ENCODE data around the gene GPC6.

GPC6 gene

GRCh38 chr13:93951108-93951507, 724.5 kb downstream of the GPC6 start:
- no peak for DNase-seq

- DNase-seq: no peak
Measured at GRCh38 chr13:93951951-93952350, 725.3 kb downstream of the GPC6 start.

GRCh38 chr13:93953841-93954240, 727.2 kb downstream of the GPC6 start:
- DNase-seq: no peak

- no peak for DNase-seq
Measured at GRCh38 chr13:93955904-93956303, 729.3 kb downstream of the GPC6 start.

GRCh38 chr13:93956426-93956825, 729.8 kb downstream of the GPC6 start:
- no peak for DNase-seq

GRCh38 chr13:93957371-93957770, 730.8 kb downstream of the GPC6 start:
- DNase-seq: no peak

GRCh38 chr13:93959796-93960533, 733.4 kb downstream of the GPC6 start:
- DNase-seq: no peak

GRCh38 chr13:93963266-93964145, 736.9 kb downstream of the GPC6 start:
- no peak for DNase-seq

GRCh38 chr13:93964146-93964512, 737.5 kb downstream of the GPC6 start:
- no peak for DNase-seq

- DNase-seq: no peak
Measured at GRCh38 chr13:93965587-93965986, 739.0 kb downstream of the GPC6 start.

- DNase-seq: no peak
Measured at GRCh38 chr13:93966267-93966936, 739.8 kb downstream of the GPC6 start.

- DNase-seq: no peak
Measured at GRCh38 chr13:93967286-93967685, 740.7 kb downstream of the GPC6 start.

- DNase-seq: no peak
Measured at GRCh38 chr13:93975242-93975641, 748.6 kb downstream of the GPC6 start.

- no peak for DNase-seq
Measured at GRCh38 chr13:93976528-93976927, 749.9 kb downstream of the GPC6 start.

GRCh38 chr13:93977986-93978385, 751.4 kb downstream of the GPC6 start:
- DNase-seq: no peak

GRCh38 chr13:93981426-93981977, 754.9 kb downstream of the GPC6 start:
- DNase-seq: no peak

GRCh38 chr13:93982179-93982918, 755.7 kb downstream of the GPC6 start:
- DNase-seq: no peak

- DNase-seq: no peak
Measured at GRCh38 chr13:93984052-93984451, 757.4 kb downstream of the GPC6 start.

- DNase-seq: no peak
Measured at GRCh38 chr13:93984876-93985275, 758.3 kb downstream of the GPC6 start.

GRCh38 chr13:93987458-93987857, 760.9 kb downstream of the GPC6 start:
- no peak for DNase-seq

GRCh38 chr13:93991569-93991968, 765.0 kb downstream of the GPC6 start:
- DNase-seq: no peak

GRCh38 chr13:93996481-93996880, 769.9 kb downstream of the GPC6 start:
- DNase-seq: no peak

GRCh38 chr13:94006296-94006695, 779.7 kb downstream of the GPC6 start:
- no peak for DNase-seq

All from T1000 (cell line).